GM12872 (cell line): Measurements from ENCODE around the gene G6PC1.

Source experiments
- CTCF ChIP-seq: IDR thresholded peaks from 3 replicates; pipeline ENCODE4 v1.5.1; 2011; ENCODE audit warnings: low read depth, mild to moderate bottlenecking, low read length, moderate library complexity; ENCODE audit not compliant: insufficient read depth

The G6PC1 gene

DNA sequence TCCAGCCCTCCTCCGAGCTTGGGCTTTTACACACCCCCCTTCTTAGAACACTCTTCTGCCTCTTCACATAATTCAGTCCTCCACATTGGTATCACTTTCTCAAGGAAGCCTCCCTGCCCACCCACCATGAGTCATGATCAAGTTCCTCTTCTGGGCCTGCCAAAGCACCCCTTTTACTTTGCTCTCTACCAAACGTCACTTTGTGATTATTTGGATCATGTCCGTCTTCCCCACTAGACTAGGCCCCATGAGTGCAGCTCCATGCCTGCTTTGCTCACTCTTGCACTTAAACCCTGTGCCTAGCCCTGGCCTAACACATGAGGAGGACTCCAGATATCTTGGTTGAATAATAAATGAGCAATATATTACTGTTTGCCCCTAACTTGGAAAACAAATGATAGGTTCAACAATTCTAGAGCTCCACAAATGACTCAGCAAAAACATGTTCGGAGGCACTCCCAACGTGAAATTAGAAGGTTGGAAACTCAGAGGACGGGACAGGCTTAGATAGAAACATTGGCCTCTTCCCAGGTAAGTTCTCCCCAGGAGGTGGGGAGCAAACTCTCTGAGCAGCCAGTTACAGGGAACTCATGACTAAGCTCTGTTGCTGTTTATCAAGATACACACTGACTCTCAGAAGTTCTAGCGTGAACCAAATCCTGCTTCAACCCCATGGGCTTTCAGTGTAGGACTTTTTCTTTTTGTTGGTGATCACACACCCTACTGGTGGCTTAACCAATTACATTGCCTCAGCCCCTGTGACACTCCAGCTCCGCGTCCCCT lies 28.3 kb downstream of the G6PC1 start:
- TF ChIP-seq CTCF: peak; percentile 62

DNA sequence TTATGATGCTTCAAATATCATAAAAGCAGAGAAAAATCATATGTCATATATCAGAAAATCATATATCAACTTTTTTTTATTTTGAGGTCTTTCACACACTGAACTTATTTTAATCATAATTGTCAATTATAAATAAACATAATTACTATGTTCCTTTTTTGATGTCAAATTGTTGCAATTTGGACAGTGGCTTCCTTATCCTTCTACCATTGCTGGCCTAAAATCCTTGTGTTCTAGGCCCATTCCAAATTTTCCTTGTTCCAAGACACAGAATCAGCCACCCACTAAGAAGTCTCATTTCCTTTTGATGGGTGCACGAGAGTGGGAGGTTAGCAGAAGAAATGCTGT lies 28.9 kb downstream of the G6PC1 start:
- no peak for TF ChIP-seq CTCF

- TF ChIP-seq CTCF: peak; percentile 59
These were observed 37.4 kb downstream of the G6PC1 start for GRCh38 chr17:42937712-42938596.

DNA sequence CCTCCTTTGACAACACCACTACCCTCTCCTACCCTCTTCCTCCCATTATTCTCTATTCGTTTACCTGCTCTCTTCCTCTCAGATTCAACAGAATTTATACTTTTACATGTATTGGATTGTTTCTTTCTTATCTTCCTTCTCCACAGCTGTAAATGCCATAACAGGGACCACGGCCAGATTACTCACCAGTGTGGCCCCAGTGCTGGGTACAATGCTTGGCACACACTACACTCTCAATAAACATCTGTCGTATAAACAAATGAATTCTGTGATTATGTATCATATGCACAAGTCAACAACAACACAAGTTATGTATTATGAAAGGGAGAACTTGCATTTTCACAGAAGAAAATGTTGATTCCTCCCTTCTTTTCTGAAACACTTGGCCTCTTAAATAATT lies 43.6 kb downstream of the G6PC1 start:
- TF ChIP-seq CTCF: no peak

DNA sequence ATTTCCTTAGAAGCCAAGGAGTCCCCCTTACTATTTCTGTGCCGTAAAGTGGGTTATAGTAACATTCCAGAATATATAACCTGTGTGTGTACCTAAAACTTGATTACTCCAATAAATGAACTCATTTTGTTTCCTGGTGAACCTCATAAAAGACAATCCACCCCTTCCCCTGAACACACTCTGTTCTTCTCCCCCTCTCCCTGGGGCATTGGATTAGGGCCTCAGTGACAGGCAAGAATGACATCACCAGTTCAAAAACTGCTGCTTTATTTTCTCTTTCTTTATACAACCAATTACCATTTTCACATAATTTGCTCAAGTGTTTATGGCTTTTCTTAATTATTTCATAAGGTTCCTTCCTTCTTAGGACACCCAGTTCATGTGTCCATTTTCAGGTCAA lies 46.2 kb downstream of the G6PC1 start:
- no peak for TF ChIP-seq CTCF

- TF ChIP-seq CTCF: no peak
These were observed 49.6 kb downstream of the G6PC1 start for GRCh38 chr17:42950044-42950783.
